KMS-11 (cell line): Measurements from ENCODE around the gene DLG1.

Experiments used
- H2AFZ ChIP-seq: fragments of 200-600 bp; sonication (generic); 2 replicates; pipeline ENCODE4 v1.6.1; 2016; ENCODE audit warnings: antibody characterized with exemption, mixed run types, low read depth
- H3K27ac ChIP-seq: fragments of 200-600 bp; sonication (generic); 2 replicates; pipeline ENCODE4 v1.6.1; 2016; ENCODE audit warnings: mild to moderate bottlenecking, mixed run types
- H3K27me3 ChIP-seq: fragments of 200-600 bp; sonication (generic); 2 replicates; pipeline ENCODE4 v1.6.1; 2017; ENCODE audit warnings: mild to moderate bottlenecking, low read depth, mixed run types, moderate library complexity; ENCODE audit not compliant: insufficient read depth
- H3K36me3 ChIP-seq: fragments of 200-600 bp; sonication (generic); 2 replicates; pipeline ENCODE4 v1.6.1; 2017; ENCODE audit warnings: mild to moderate bottlenecking, mixed run types; ENCODE audit not compliant: insufficient read depth
- H3K4me1 ChIP-seq: fragments of 200-600 bp; sonication (generic); 2 replicates; pipeline ENCODE4 v1.6.1; 2016; ENCODE audit warnings: mild to moderate bottlenecking, low read depth, mixed run types; ENCODE audit not compliant: poor library complexity, severe bottlenecking
- H3K4me2 ChIP-seq: fragments of 200-600 bp; sonication (generic); 2 replicates; pipeline ENCODE4 v1.7.0; 2016; ENCODE audit warnings: mild to moderate bottlenecking, mixed run types
- H3K4me3 ChIP-seq: fragments of 200-600 bp; sonication (generic); IDR thresholded peaks from 2 replicates; pipeline ENCODE4 v1.6.1; 2017; ENCODE audit warnings: low read depth, low read length, mixed read lengths; ENCODE audit not compliant: insufficient read depth
- H3K79me2 ChIP-seq: fragments of 200-600 bp; sonication (generic); 2 replicates; pipeline ENCODE4 v1.6.1; 2016; ENCODE audit warnings: low read depth, mixed run types; ENCODE audit not compliant: insufficient read depth
- H3K9ac ChIP-seq: fragments of 200-600 bp; sonication (generic); 2 replicates; pipeline ENCODE4 v1.6.1; 2016; ENCODE audit warnings: mild to moderate bottlenecking, mixed run types
- H4K20me1 ChIP-seq: fragments of 200-600 bp; sonication (generic); 2 replicates; pipeline ENCODE4 v1.6.1; 2016; ENCODE audit warnings: mild to moderate bottlenecking, mixed run types; ENCODE audit not compliant: insufficient read depth
- CTCF ChIP-seq: fragments of 200-600 bp; sonication (generic); conservative IDR thresholded peaks from 2 replicates; pipeline ENCODE4 v1.6.1; 2017; ENCODE audit warnings: low read depth, mild to moderate bottlenecking, antibody characterized with exemption, low read length, moderate library complexity, mixed read lengths

The DLG1 gene

GRCh38 chr3:197017003-197017402 lies 281.4 kb downstream of the DLG1 start:
- Histone ChIP-seq H3K36me3 (no peaks in the 10 kb centered on the region), H3K4me1 (no peaks in the 10 kb centered on the region), H3K27me3 (no peaks in the 10 kb centered on the region), H4K20me1 (no peaks in the 10 kb centered on the region), H3K27ac (no peak overlapping the region), H2AFZ (no peak overlapping the region), H3K4me3 (no peak overlapping the region), H3K79me2 (no peaks in the 10 kb centered on the region), H3K9ac (no peak overlapping the region), H3K4me2 (no peak overlapping the region)
- no peak for TF ChIP-seq CTCF

GRCh38 chr3:197015790-197016736 lies 282.3 kb downstream of the DLG1 start:
- H2AFZ ChIP-seq: no peak overlapping the region
- H3K9ac ChIP-seq: no peak overlapping the region
- no peak overlapping the region for H3K4me2 ChIP-seq
- H3K4me3 ChIP-seq: no peak overlapping the region
- H3K36me3 ChIP-seq: no peaks in the 10 kb centered on the region
- no peak overlapping the region for H3K27ac ChIP-seq
- no peak for TF ChIP-seq CTCF
- no peaks in the 10 kb centered on the region for H4K20me1 ChIP-seq
- H3K4me1 ChIP-seq: no peaks in the 10 kb centered on the region
- H3K27me3 ChIP-seq: no peaks in the 10 kb centered on the region
- no peaks in the 10 kb centered on the region for H3K79me2 ChIP-seq

- no peaks in the 10 kb centered on the region for H4K20me1 ChIP-seq
- H3K4me1 ChIP-seq: no peaks in the 10 kb centered on the region
- H3K36me3 ChIP-seq: no peaks in the 10 kb centered on the region
- H3K27ac ChIP-seq: no peak overlapping the region
- TF ChIP-seq CTCF: no peak
- H3K27me3 ChIP-seq: no peaks in the 10 kb centered on the region
- H3K4me3 ChIP-seq: no peak overlapping the region
- no peaks in the 10 kb centered on the region for H3K79me2 ChIP-seq
- no peak overlapping the region for H2AFZ ChIP-seq
- no peak overlapping the region for H3K9ac ChIP-seq
- H3K4me2 ChIP-seq: no peak overlapping the region
Observed at GRCh38 chr3:197014942-197015575, 283.4 kb downstream of the DLG1 start.

- Histone ChIP-seq H3K36me3 (no peaks in the 10 kb centered on the region), H3K27ac (no peak overlapping the region), H2AFZ (no peak overlapping the region), H3K4me1 (no peaks in the 10 kb centered on the region), H3K9ac (no peak overlapping the region), H4K20me1 (no peaks in the 10 kb centered on the region), H3K79me2 (no peaks in the 10 kb centered on the region), H3K27me3 (no peaks in the 10 kb centered on the region), H3K4me3 (no peak overlapping the region), H3K4me2 (no peak overlapping the region)
- no peak for TF ChIP-seq CTCF
Observed at GRCh38 chr3:197014024-197014423, 284.4 kb downstream of the DLG1 start.
